ENCODE data around the gene NR4A3.
A peak's percentile ranks its signal among the peaks of the same experiment; 100 is the strongest.
"Not testable (repeated sequence)": the region's sequence is repeated elsewhere in the genome, so short reads cannot be mapped to it uniquely, and the experiment has no call there.

NR4A3 gene

DNA sequence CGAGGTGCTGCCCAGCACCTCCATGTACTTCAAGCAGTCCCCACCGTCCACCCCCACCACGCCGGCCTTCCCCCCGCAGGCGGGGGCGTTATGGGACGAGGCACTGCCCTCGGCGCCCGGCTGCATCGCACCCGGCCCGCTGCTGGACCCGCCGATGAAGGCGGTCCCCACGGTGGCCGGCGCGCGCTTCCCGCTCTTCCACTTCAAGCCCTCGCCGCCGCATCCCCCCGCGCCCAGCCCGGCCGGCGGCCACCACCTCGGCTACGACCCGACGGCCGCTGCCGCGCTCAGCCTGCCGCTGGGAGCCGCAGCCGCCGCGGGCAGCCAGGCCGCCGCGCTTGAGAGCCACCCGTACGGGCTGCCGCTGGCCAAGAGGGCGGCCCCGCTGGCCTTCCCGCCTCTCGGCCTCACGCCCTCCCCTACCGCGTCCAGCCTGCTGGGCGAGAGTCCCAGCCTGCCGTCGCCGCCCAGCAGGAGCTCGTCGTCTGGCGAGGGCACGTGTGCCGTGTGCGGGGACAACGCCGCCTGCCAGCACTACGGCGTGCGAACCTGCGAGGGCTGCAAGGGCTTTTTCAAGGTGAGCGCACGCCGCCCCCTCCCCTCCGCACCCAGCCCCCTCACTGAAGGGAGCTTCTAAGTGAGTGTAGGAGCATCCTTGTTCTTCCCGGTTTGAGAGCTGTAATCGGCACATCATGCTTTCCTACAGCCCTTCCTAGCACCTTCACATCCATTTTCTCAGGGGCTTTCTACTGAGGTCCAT, 6.9 kb downstream of the NR4A3 start:
- no peak for DNase-seq (ENCODE audit: low read depth, low spot score)
- no peak overlapping the region for H3K4me3 ChIP-seq (ENCODE audit: low read length)

DNA sequence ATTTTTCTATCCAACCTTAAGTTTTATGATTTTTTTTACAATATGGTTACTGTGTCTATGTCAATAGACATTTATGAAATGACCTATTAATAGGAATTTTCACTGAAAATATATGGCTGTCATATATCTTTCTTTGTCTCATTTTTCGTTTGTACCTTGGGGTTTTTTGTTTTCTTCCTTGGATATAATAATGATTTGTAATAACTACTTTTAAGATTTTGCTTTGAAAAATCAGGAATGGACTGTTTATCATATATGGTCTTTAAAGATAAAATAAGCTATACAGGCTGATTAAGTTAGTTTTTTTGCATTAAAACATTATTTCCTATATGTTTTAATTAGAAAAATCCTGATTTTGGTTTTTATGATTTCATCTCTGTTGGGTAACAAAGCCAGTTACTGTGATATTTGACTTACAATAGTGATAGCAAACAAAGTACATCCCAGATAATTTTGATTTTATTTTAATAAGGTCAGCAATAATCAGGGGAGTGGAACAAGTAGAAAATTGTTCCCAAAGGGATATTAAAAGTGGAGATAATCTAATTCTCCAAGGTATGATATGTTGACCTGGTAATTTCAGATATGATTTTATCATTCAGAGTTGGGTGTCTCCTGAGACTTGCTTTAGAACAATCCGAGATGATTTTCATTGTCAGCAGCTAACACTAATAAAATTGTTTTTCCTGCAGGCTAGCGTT, 10.3 kb downstream of the NR4A3 start:
- DNase-seq (ENCODE audit: low read depth, low spot score): no peak
- no peak overlapping the region for H3K4me3 ChIP-seq (ENCODE audit: low read length)

DNA sequence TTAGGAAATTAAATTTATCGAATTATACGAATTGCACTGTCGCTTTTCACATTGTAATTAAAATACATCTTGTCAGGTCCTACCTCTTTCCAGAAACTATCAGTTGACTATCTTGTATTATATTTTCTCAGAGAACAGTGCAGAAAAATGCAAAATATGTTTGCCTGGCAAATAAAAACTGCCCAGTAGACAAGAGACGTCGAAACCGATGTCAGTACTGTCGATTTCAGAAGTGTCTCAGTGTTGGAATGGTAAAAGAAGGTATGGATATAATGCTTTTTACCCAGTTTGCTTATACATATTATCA, 10.8 kb downstream of the NR4A3 start:
- no peak overlapping the region for H3K4me3 ChIP-seq (ENCODE audit: low read length)
- no peak for DNase-seq (ENCODE audit: low read depth, low spot score)

DNA sequence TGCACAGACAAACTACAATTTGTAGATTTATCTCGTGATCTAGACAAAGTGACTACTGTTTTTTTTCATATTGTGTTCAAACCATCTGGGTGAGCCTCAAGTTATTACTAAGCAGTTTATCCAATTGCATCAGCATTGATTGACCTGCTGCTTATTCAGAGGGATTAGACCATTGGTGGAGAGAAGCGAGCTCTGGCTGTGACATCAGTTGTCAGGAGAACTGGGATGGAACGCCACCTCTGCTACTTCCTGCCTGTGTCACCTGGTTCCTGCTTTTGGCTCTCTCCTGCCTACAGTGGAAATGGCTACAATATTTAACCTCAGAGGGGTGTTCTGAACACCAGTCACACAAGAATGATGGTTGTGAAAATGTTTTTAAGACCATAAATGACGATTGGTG, 12.1 kb downstream of the NR4A3 start:
- H3K4me3 ChIP-seq (ENCODE audit: low read length): no peak overlapping the region
- no peak for DNase-seq (ENCODE audit: low read depth, low spot score)

DNA sequence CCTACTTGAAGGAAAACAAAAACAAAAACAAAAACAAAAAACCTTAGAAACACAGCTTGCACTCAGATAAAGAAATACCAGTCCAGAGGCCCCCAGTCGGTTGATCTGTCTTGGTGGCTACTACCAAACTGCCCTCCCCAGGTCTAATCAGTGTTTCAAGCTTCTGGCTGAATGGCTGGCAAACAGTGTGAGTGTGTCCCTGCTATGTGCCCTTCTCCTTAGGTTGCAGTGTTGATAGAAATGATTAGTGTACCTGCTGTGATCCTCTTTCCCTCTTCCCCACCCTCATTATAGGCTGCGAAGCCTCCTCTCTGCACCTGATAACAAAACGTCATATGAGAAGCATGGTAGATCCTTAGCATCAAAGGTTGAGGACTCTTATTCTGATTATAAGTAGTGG, 12.8 kb downstream of the NR4A3 start:
- no peak for DNase-seq (ENCODE audit: low read depth, low spot score)
- no peak overlapping the region for H3K4me3 ChIP-seq (ENCODE audit: low read length)

DNA sequence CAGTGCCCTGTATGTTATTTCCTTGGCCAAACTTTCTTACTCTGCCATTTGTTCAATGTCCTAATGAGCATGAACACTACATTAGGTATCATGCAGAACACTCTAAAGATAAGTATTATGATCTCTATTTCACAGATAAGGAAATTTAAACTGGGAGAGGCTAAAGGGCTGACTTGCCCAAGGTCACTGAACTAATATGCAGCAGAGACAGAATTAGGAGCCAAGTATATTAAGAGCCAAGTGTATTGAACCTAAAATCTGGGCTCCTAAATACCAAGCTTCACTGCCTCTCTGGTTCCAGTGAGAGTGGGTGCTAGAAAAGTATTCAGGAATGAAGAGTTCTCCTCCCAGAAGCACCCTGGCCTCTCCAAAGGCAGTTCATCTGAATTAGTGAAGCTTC, 13.5 kb downstream of the NR4A3 start:
- DNase-seq (ENCODE audit: low read depth, low spot score): no peak
- no peak overlapping the region for H3K4me3 ChIP-seq (ENCODE audit: low read length)

DNA sequence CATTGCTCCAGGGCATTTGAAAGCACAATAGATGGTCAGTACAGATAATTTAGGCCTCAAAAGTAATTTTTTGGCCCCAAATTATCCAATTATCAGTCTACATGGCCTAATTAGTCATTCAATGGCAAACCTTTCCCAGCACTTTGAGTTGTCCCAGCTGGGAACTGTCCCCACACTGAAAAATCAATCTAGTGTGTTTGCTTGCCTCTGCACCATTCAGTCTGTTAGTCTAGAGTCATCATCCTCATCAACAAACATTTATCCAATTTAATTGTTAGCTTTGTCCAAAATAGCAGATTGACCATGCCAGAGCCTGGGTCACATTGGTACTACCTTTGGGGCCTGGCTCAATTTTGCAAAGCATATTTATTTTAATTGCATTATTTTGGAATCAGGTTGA, 13.9 kb downstream of the NR4A3 start:
- DNase-seq (ENCODE audit: low read depth, low spot score): no peak
- no peak overlapping the region for H3K4me3 ChIP-seq (ENCODE audit: low read length)

DNA sequence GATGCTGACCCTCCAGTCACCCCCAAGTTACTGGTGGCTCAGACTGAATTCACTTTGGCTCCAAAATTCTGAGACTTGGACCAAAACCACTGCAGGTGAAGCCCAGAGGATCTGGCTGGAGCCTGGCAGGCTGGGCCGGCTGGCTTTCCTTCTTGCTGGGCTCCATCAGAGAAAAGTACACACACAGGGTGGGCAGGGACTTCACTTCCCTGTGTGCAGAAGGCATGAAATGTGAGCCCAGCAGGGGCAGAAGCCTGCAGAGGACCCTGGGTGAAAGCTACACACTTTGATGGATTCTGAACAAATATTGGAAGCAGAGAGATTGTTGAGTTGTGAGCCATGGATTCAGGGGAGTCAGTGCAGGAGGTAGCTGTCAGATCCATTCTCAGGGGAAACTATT, 18.4 kb downstream of the NR4A3 start:
- DNase-seq (ENCODE audit: low read depth, low spot score): no peak
- no peak overlapping the region for H3K4me3 ChIP-seq (ENCODE audit: low read length)

DNA sequence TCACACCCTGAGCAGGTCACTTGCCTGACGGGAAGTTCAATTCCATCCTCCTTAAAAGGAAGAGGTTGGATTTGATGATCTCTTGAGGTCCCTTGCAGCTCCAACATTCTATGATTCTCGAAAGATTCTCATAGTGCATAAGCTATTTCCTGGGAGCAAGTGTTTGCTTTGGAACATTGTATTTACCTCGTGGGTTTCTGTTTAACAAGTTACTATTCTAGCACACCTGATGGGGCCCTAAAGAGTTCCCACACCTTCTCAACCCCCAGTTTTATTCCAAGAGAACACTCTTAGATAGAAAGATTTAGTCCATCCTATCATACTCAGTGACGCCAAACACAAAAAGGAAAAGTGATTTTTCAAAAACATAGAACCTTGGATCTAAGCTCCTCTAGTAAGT, 23.4 kb downstream of the NR4A3 start:
- no peak for DNase-seq (ENCODE audit: low read depth, low spot score)
- no peak overlapping the region for H3K4me3 ChIP-seq (ENCODE audit: low read length)

DNA sequence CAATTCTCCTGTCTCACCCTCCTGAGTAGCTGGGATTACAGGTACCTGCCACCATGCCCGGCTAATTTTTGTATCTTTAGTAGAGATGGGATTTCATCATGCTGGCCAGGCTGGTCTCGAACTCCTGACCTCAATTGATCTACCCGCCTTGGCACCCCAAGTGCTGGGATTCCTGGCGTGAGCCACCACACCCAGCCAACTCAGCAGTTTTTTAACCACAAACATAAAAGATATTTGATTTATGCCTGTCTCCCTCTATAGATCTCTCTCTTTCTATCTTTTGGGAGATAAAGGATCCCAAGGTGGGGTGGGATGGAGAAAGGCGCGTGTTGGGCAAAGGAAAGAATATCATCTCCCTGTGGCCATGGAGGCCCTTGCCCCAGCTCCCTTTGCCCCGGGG, 26.8 kb downstream of the NR4A3 start:
- DNase-seq (ENCODE audit: low read depth, low spot score): no peak
- H3K4me3 ChIP-seq (ENCODE audit: low read length): no peak overlapping the region

DNA sequence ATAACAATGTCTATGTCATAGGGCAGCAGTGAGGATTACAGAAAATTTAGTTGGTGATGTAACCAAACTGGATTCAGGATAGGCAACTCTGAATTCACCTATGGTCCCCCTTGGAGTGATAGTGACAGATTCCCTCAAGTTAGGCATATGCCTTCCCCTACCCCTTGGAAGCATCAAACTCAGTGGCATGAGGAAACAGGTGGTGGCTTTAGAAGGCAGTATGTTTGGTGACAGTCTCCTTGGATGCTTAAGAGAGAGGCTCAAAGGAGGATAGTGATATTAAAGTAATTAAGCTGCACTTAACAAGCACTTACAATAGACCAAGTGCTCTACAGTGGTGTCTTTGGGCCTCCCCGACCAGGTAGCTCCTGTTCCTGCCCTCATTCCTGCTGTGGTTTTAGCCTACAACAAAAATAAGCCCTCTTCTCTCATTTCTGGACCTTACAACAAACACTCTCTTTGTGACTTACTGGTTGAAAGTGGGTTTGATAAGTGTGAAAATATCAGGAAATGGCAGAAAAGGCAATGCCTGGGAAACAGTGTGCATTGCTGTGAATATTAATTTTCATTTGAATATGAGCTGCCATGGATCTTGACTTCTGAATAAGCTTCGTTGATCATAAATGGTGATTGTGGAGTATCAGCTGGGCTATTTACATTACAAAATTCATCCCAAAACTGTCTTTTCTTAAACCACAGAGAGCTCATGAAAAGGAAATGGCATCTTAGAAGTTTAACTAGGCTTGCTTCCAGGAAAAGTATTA, 29.2 kb downstream of the NR4A3 start:
- no peak for DNase-seq (ENCODE audit: low read depth, low spot score)

DNA sequence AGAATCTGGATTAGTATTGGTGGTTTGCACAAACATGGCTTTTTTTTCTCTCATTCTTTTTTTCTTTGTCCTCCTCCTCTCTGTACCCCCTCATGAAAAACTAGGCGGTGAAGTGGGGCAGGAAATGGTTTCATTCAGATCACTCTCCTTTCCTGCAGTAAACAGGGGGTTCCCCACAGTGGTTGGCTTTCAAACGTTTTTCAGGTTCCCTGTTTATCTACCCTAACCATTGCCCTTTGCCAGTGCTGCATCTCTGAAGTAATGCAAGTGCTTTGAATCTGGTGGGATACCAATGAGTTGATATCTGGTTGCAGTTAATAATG, 29.8 kb downstream of the NR4A3 start:
- H3K4me3 ChIP-seq (ENCODE audit: low read length): no peak overlapping the region
- DNase-seq (ENCODE audit: low read depth, low spot score): peak; percentile 66

More for the DNA sequence above, 29.2 kb downstream of the NR4A3 start:
- no peak overlapping the region for H3K4me3 ChIP-seq (ENCODE audit: low read length)

DNA sequence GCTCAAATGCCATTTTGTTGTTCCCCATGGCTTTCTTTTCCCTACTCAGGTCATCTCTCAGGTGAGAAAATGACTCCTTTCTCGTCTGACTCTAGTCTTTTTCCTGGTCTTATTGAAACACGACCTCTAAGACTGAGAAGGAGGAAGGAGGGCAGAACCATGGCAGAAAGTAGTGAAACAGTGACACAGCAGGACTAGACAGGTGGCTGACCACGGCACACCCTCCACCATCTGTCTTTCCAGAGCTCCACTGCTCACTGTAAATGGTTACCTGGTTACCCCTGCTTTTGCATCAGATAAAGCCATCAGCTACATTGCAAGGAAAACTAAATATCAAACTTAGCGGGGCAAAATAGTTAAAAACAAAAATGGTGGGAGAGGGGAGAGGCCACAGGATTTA, 30.9 kb downstream of the NR4A3 start:
- DNase-seq (ENCODE audit: low read depth, low spot score): peak; percentile 26
- no peak overlapping the region for H3K4me3 ChIP-seq (ENCODE audit: low read length)

DNA sequence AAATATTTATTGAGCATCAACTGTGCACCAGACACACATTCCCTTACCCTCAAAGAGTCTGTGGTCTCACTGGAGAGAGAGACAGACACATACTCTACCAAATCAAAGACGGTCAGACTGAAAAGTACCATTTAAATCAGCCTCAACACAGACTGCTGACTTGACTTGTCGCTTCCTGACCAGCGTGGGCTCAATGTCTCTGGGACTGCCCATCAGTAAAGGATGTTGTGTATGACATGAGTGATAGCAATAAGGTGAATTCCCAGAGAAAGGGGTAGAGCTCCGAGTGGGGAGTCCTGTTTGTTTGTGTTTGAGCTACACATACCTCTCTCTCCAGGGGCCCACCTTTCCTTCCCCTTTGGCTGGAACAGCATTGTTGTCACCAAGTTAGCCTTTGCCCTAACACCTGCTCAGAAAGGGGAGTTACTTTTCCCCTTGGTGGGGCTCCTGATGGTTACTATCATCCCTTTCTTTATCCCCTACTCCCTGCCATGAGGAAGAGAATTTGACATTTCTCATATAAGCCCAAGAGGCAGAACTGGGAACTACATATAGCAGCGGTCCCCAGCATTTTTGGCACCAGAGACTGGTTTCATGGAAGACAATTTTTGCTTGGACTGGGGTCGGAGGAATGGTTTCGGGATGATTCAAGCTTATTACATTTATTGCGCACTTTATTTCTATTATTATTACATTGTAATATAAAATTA, 33.9 kb downstream of the NR4A3 start:
- H3K4me3 ChIP-seq (ENCODE audit: low read length): no peak overlapping the region
- no peak for DNase-seq (ENCODE audit: low read depth, low spot score)

DNA sequence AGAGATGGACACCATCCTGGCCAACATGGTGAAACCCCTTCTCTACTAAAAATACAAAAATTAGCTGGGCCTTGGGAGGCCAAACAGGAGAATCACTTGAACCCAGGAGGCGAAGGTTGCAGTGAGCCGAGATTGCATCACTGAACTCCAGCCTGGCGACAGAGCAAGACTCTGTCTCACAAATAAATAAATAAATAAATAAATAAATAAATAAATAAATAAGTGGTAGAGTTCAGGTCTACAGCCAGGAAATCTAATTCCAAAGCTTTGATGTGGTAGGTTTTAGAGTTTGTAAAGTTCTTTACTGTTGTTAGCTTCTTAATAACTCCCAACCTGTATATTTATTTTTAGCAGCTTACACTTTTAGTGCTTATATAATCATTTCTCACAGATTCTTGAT, 35.9 kb downstream of the NR4A3 start:
- DNase-seq (ENCODE audit: low read depth, low spot score); H3K4me3 ChIP-seq (ENCODE audit: low read length): not testable (repeated sequence)

DNA sequence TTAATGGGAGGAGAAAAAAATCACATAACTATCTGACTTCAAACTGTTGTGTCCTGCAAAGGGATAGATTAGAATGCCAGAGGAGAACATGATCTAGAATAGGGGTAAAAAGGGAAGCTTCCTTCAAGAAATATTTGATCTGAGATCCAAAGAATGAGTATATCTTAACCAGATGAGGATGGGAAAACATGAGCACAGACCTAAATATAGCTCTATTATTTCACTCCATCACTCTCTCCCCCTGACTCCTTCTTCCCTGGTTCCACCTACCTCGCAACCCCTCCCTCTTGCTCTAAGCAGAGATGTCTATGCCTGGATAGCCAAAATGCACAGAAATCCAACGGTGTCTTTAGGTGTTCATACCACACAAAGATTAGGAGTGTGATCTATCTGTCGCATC, 36.4 kb downstream of the NR4A3 start:
- DNase-seq (ENCODE audit: low read depth, low spot score): no peak
- H3K4me3 ChIP-seq (ENCODE audit: low read length): no peak overlapping the region

DNA sequence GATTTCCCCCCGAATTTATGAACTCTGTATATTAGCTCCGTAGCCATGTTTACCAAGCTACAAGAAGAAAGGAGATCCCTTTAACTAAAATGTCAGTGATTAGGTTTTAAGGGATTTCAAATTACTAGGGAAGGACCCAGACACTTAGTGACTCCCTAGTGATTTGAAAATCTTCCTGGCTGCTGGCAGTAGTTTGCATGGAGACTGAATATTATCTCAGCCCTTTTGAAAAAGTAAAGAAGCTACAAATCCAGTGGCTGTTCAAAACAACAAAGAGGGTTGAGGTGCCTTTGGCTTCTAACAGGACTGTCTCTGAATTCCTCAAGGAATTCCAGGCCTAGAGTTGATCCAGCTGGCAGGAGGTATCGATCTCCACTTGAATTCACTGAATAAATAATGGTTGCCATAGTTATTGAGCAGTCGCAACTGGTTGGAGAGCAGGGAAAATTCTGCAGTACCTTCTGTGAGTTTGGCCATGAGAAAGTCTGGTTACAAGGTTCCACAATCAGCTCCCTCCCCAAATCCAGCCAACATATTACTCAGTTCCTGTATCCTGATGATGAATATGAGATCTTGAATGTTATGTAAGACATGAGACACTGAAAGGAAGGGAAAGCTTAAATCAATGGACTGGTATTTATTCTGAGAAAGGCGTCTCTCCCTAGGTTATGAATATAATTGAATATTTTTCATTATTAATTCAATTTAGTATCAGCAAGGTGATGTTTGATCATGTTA, 37.7 kb downstream of the NR4A3 start:
- H3K4me3 ChIP-seq (ENCODE audit: low read length): no peak overlapping the region
- DNase-seq (ENCODE audit: low read depth, low spot score): no peak

DNA sequence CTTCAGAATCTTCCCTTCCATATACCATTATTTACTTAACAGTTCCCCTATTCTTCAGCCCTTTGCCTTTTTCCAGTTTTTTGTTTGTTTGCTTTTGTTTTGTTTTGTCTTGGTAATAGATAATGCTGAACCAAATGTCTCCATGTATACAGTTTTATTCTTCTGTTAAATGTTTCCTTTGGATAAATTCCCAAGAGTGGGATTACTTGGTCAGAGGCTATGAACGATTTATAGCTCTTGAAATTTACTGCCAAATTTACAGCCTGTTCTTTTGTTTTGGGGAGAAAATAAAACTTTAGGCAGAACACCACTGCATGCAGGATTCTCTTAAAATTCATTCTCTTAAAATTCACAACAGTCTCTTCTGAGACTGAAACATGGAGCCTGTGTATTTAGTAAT, 38.6 kb downstream of the NR4A3 start:
- H3K4me3 ChIP-seq (ENCODE audit: low read length): no peak overlapping the region
- no peak for DNase-seq (ENCODE audit: low read depth, low spot score)

DNA sequence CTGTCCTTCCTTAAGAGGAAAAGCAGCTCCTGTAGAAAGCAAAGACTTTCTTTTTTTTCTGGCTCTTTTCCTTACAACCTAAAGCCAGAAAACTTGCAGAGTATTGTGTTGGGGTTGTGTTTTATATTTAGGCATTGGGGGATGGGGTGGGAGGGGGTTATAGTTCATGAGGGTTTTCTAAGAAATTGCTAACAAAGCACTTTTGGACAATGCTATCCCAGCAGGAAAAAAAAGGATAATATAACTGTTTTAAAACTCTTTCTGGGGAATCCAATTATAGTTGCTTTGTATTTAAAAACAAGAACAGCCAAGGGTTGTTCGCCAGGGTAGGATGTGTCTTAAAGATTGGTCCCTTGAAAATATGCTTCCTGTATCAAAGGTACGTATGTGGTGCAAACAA, 42.3 kb downstream of the NR4A3 start:
- DNase-seq (ENCODE audit: low read depth, low spot score): no peak
- no peak overlapping the region for H3K4me3 ChIP-seq (ENCODE audit: low read length)
